Activated CD4-positive, alpha-beta T cell treated with anti-CD3 and anti-CD28 coated beads, Interleukin-2, Interleukin-6, amounts not matched to agents 100 ng/mL and 50 ng/mL, durations not matched to agents 16 hours and 8 hours (primary cell): ENCODE data around the gene TNFSF15.
A peak's percentile ranks its signal among the peaks of the same experiment; 100 is the strongest.

Experiments
- DNase-seq: peaks from one replicate; pipeline ENCODE4 v3.0.0-alpha.2; 2020

Gene TNFSF15

GRCh38 chr9:114787214-114787613, 18.6 kb downstream of the TNFSF15 start:
- DNase-seq = no peak

- DNase-seq = no peak
Observed at GRCh38 chr9:114785866-114786650, 19.8 kb downstream of the TNFSF15 start.

DNA sequence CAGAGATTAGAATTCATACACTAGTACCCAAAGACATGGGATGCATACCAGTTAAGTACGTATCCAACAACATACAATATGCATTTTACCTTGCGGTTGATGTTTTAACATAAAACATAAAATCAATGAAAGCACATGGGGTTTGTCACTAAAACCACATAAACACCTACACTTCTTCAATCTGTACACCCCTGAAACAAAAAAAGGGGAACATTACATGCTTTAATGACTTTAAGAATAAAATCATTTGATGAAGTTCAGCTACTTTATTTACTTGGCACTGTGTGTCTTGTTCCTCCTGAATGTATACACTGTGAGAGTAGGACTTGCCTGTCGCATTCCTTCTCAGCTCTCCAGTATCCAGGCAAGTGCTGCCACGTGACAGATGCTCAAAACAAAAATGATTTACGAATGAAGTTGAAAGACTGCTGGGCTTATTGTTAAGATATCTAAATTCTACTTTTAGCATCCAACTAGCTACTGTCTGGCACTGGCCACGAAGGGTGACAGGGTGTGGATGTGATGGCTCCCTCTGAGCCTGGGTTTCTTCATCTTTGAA, 21.0 kb downstream of the TNFSF15 start:
- DNase-seq = no peak

DNA sequence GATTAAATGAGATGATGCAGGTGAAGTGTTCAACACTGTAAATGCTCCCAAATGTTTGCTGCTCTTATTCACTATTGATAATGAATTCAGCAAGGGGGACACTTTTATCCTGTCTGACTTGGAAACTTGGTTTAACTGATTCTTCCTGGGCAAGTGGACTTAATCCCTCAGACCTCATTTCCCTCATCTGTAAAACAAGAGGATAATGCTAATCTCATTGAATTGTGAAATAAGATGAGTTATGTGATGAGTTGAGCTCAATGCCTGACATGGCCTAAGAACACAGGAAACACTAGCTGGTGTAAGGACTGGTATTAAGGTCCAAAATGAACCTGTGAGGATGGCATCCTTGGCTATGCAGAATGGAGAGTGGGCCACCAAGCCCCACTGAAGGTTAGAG, 23.3 kb downstream of the TNFSF15 start:
- no peak for DNase-seq

- no peak for DNase-seq
Observed at GRCh38 chr9:114779352-114779845, 26.4 kb downstream of the TNFSF15 start.

GRCh38 chr9:114777821-114778609, 27.8 kb downstream of the TNFSF15 start:
- peak; percentile 10 for DNase-seq

GRCh38 chr9:114776683-114777399, 29.0 kb downstream of the TNFSF15 start:
- no peak for DNase-seq

- no peak for DNase-seq
Observed at GRCh38 chr9:114775981-114776380, 29.9 kb downstream of the TNFSF15 start.

DNA sequence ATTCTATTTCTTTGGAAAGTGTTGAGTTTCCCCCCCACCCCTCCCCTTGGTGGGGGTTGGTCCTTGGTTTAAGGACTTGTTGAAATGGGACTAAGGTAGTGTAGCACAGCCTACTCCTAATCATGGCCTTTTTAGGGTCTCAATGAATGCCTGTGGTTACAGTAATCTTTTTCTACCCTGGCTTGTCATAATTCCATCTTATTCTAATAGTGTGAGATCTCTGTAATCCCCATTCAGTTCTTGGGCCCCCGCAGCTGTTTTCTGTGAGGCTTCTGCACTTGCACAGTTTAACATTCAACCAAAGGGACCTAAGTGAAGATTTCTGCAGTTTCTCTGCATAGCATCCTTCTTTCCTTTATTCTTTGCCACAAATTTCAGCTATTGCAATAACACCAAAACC, 30.7 kb downstream of the TNFSF15 start:
- no peak for DNase-seq

DNA sequence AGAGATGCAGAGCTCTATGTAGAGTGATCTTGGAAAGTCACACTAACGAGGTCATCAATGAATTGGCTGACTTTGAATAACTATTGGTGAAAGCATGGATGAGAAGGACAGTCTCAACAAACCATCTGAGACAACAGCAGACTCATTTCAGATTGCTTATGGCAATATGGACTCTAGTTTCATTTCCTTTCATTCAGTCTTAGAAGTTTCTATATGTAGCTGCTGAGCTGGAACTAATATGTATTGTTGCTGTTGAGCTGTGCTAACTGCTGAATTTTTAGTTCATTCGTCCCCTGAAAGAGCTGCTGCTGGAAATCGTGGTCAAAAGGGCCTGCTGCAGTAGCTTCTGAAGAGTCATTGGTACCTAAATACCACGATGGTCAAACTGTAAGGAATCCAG, 31.3 kb downstream of the TNFSF15 start:
- DNase-seq = peak; percentile 7

- DNase-seq = no peak
Observed at GRCh38 chr9:114771889-114772288, 34.0 kb downstream of the TNFSF15 start.

DNA sequence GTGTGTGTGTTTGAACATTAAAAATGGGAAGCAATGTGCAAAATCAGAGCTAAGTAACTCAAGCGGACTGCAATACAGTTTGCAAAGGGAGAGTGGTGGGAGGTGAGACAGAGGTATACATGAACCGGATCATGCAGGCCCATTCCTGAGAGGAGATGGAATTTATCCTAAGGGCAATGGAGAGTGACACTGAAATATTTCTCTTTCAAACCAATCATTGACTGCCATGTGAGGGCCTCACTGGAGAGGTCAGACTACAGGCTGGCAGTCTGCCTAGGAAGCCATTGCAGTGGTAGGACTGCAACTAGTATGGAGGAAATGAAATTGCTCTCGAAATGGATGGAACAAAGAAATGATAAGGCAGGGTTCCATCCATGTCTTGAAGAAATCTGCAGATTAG, 34.8 kb downstream of the TNFSF15 start:
- DNase-seq = no peak

DNA sequence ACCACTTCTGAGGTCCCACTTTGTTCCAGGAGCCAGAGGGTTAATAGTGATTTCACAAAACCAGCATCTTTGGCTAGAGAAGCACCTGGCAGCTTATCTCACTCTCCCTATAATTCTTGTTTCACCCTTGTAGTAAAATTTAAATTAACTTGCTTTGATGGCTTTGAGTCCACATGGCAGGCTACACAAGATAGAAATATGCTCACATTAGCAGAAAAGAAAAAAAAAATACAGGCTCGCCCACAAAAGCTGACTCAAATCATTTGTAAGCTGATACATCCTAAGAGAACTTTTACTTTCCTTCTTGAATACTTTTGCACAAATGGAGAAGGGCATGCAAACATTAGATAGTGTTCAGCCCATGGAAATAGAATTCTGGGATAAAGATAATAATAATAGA, 36.2 kb downstream of the TNFSF15 start:
- DNase-seq = peak; percentile 23

GRCh38 chr9:114763220-114763619, 42.6 kb downstream of the TNFSF15 start:
- no peak for DNase-seq

GRCh38 chr9:114761523-114761922, 44.3 kb downstream of the TNFSF15 start:
- no peak for DNase-seq

DNA sequence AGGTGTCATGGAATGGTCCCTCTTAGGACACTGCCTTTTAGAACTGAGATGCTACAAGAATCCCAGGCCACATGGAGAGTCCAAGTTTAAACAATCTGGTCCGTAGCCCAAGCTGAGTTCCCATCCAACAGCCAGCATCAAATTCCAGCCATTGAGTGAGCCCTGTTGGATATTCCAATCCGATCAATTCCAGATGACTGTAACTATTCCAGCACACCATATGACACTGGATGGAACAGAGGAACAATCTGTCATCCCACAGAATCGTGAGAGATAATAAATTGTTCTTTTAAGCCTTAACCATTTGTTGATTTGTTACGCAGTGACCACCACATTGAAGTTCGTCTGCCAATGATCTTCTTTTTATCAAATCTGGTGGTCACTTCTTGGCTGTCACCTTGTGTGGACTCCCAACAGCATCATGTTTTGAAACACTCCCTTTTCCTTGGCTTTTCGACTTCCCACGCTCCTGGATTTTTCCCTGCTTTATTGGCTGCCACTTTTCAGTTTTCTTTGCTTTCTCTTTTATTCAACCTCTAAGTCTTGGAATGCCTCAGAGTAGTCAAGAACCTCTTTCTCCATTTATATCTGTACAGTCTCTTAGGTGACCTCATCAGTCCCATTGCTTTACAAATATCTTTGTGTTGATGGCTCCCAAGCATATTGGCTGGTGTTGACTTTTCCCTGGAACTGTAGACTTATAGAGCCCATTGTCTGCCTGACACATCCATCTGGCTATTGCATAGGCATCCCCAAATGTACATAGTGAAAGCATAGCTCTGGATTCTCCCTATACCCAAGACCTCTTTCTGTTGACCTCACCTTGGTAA, 46.1 kb downstream of the TNFSF15 start:
- DNase-seq = no peak

GRCh38 chr9:114757984-114758383, 47.9 kb downstream of the TNFSF15 start:
- no peak for DNase-seq

- no peak for DNase-seq
Observed at GRCh38 chr9:114757395-114757794, 48.4 kb downstream of the TNFSF15 start.

GRCh38 chr9:114756920-114757319, 48.9 kb downstream of the TNFSF15 start:
- no peak for DNase-seq

DNA sequence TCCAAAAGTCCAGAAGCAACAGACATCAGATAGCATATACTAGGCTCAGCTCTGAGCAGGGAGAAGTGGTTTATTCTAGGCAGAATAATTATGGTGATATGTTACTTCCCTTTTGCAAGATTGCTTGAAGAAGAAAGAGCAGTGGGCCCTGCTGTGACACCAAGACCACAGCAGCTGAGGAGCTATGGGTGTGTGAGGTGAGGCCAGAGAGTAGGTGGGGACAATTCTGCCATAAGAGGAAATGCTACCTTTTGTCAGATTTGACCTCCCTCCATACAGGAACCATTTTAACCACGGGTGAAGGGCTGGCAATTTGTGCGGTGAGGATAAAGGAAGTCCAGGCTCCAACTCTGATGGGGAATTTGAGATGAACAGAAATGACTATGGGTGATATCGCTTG, 51.3 kb downstream of the TNFSF15 start:
- no peak for DNase-seq

GRCh38 chr9:114746591-114747346, 59.1 kb downstream of the TNFSF15 start:
- no peak for DNase-seq
